Measurements from ENCODE around the gene EZH2. TPM values are rescaled to one million over a fixed set of nuclear protein-coding genes. Genes with fewer than 3 reads are reported as not detected.

EZH2 gene
- polyA plus RNA-seq, 1 donor from 2014 or later: 67.2 TPM

- no peak overlapping the region for H3K4me3 ChIP-seq (ENCODE audit: low read length)
- H3K9me2 ChIP-seq (ENCODE audit: insufficient read depth, low read length): no peaks in the 10 kb centered on the region
Measured at GRCh38 chr7:148906707-148907498, 22.8 kb upstream of the EZH2 start.

GRCh38 chr7:148905093-148905666 is 21.1 kb upstream of the EZH2 start:
- no peaks in the 10 kb centered on the region for H3K9me3 ChIP-seq (ENCODE audit: low read length)
- H3K27me3 ChIP-seq (ENCODE audit: insufficient read depth, low read depth, low read length): no peaks in the 10 kb centered on the region
- no peak overlapping the region for H3K4me2 ChIP-seq (ENCODE audit: low read length)
- no peak overlapping the region for H3K27ac ChIP-seq (ENCODE audit: low read length)
- no peak overlapping the region for H3K4me3 ChIP-seq (ENCODE audit: low read length)
- no peak overlapping the region for H3K9ac ChIP-seq (ENCODE audit: low read length)
- no peaks in the 10 kb centered on the region for H3K9me2 ChIP-seq (ENCODE audit: insufficient read depth, low read length)
- H3K36me3 ChIP-seq (ENCODE audit: insufficient read depth, low read length): no peaks in the 10 kb centered on the region
- no peaks in the 10 kb centered on the region for H3K79me2 ChIP-seq (replicated peaks; ENCODE audit: insufficient read depth, low read length)
- H2AFZ ChIP-seq (ENCODE audit: low read depth, low read length): no peak overlapping the region
- H3F3A ChIP-seq (ENCODE audit: insufficient read depth, low read length, poor library complexity, severe bottlenecking): no peaks in the 10 kb centered on the region
- no peaks in the 10 kb centered on the region for H4K20me1 ChIP-seq (ENCODE audit: insufficient read depth)
- TF ChIP-seq TAF1 (IDR thresholded peaks at IDR 0.05; ENCODE audit: low read depth) (no peak), POLR2AphosphoS5 (IDR thresholded peaks at IDR 0.05) (no peak)

More at GRCh38 chr7:148906707-148907498, 22.8 kb upstream of the EZH2 start:
- TF ChIP-seq CTCF (IDR thresholded peaks at IDR 0.05; ENCODE audit: poor library complexity, severe bottlenecking): no peak
- TF ChIP-seq POLR2AphosphoS5 (IDR thresholded peaks at IDR 0.05): no peak
- no peak for TF ChIP-seq RAD21 (conservative IDR thresholded peaks at IDR 0.05)
- TF ChIP-seq SMC3 (conservative IDR thresholded peaks at IDR 0.05; ENCODE audit: poor library complexity): no peak
- no peak for TF ChIP-seq TAF1 (IDR thresholded peaks at IDR 0.05; ENCODE audit: low read depth)
- no peaks in the 10 kb centered on the region for H3K27me3 ChIP-seq (ENCODE audit: insufficient read depth, low read depth, low read length)
- no peaks in the 10 kb centered on the region for H3K36me3 ChIP-seq (ENCODE audit: insufficient read depth, low read length)
- H4K20me1 ChIP-seq (ENCODE audit: insufficient read depth): no peaks in the 10 kb centered on the region
- H3K9me3 ChIP-seq (ENCODE audit: low read length): no peaks in the 10 kb centered on the region
- H3K9ac ChIP-seq (ENCODE audit: low read length): no peak overlapping the region
- H3K4me2 ChIP-seq (ENCODE audit: low read length): no peak overlapping the region
- H2AFZ ChIP-seq (ENCODE audit: low read depth, low read length): no peak overlapping the region
- H3K27ac ChIP-seq (ENCODE audit: low read length): no peak overlapping the region
- H3K79me2 ChIP-seq (replicated peaks; ENCODE audit: insufficient read depth, low read length): no peaks in the 10 kb centered on the region
- no peaks in the 10 kb centered on the region for H3F3A ChIP-seq (ENCODE audit: insufficient read depth, low read length, poor library complexity, severe bottlenecking)

GRCh38 chr7:148903504-148903903 is 19.4 kb upstream of the EZH2 start:
- no peaks in the 10 kb centered on the region for H4K20me1 ChIP-seq (ENCODE audit: insufficient read depth)
- H3F3A ChIP-seq (ENCODE audit: insufficient read depth, low read length, poor library complexity, severe bottlenecking): no peaks in the 10 kb centered on the region
- no peaks in the 10 kb centered on the region for H3K9me2 ChIP-seq (ENCODE audit: insufficient read depth, low read length)
- H3K9ac ChIP-seq (ENCODE audit: low read length): no peak overlapping the region
- no peaks in the 10 kb centered on the region for H3K9me3 ChIP-seq (ENCODE audit: low read length)
- no peak overlapping the region for H3K27ac ChIP-seq (ENCODE audit: low read length)
- H3K4me3 ChIP-seq (ENCODE audit: low read length): no peak overlapping the region
- no peak overlapping the region for H2AFZ ChIP-seq (ENCODE audit: low read depth, low read length)
- H3K36me3 ChIP-seq (ENCODE audit: insufficient read depth, low read length): no peaks in the 10 kb centered on the region
- no peak overlapping the region for H3K4me2 ChIP-seq (ENCODE audit: low read length)
- no peaks in the 10 kb centered on the region for H3K79me2 ChIP-seq (replicated peaks; ENCODE audit: insufficient read depth, low read length)
- H3K27me3 ChIP-seq (ENCODE audit: insufficient read depth, low read depth, low read length): no peaks in the 10 kb centered on the region
- no peak for TF ChIP-seq REST (IDR thresholded peaks at IDR 0.05; ENCODE audit: borderline replicate concordance)
- no peak for TF ChIP-seq EZH2 (IDR thresholded peaks at IDR 0.05; ENCODE audit: borderline replicate concordance, insufficient read depth, low read length, poor library complexity, severe bottlenecking)
- no peak for TF ChIP-seq EP300 (conservative IDR thresholded peaks at IDR 0.05; ENCODE audit: poor library complexity, severe bottlenecking)
- no peak for TF ChIP-seq CTCF (IDR thresholded peaks at IDR 0.05; ENCODE audit: poor library complexity, severe bottlenecking)
- no peak for TF ChIP-seq TAF1 (IDR thresholded peaks at IDR 0.05; ENCODE audit: low read depth)
- TF ChIP-seq MXI1 (conservative IDR thresholded peaks at IDR 0.05; ENCODE audit: poor library complexity, severe bottlenecking): no peak

Data from neural cell (in vitro differentiated cells).